CD4-positive, alpha-beta T cell (primary cell): Measurements from ENCODE around the gene KNL1. TPM values are rescaled to one million over a fixed set of nuclear protein-coding genes. Genes with fewer than 3 reads are reported as not detected.
"Not testable (repeated sequence)": the region's sequence is repeated elsewhere in the genome, so short reads cannot be mapped to it uniquely, and the experiment has no call there.

Experiments
- ATAC-seq: fragments of 200-7000 bp; cut with Tn5 transposase; one replicate; pipeline ENCODE4 v1.10.0; 2022; ENCODE audit warnings: mild to moderate bottlenecking; ENCODE audit not compliant: poor library complexity
- CTCF ChIA-PET: fragments of 350-600 bp; sonication (Branson Sonifier 250); formaldehyde crosslinking; loops from one replicate; lab custom pipeline; 2021; ENCODE audit warnings: antibody characterized with exemption, inconsistent platforms; lab: Charles Lee
- POLR2A ChIA-PET: fragments of 350-600 bp; sonication (Branson Sonifier 250); formaldehyde crosslinking; loops from one replicate; lab custom pipeline; 2021; ENCODE audit warnings: antibody characterized with exemption, inconsistent platforms; lab: Charles Lee
- DNase-seq, 14 experiments: peaks; one replicate each; pipeline ENCODE4 v3.0.0-alpha.2; 2013 to 2020; ENCODE audit warnings: mixed read lengths in 2 of 14
- H3K27ac ChIP-seq, 2 donors: one replicate each; pipeline versions ENCODE4 v1.5.1 to v1.7.0; 2013; ENCODE audit warnings: low read length in 2 of 2, low read depth in 1 of 2, mild to moderate bottlenecking in 1 of 2
- H3K27me3 ChIP-seq, 2 experiments: 1 replicate in 1 of 2; 2 replicates in 1 of 2; pipeline versions ENCODE4 v1.6.1 to v1.7.0; 2013; ENCODE audit warnings: low read length in 2 of 2, control low read depth in 1 of 2, mild to moderate bottlenecking in 1 of 2, moderate library complexity in 1 of 2; ENCODE audit not compliant: insufficient read depth in 2 of 2, control insufficient read depth in 1 of 2
- H3K36me3 ChIP-seq: one replicate; pipeline ENCODE4 v1.6.1; 2013; ENCODE audit warnings: low read length, control low read depth; ENCODE audit not compliant: insufficient read depth
- H3K4me1 ChIP-seq: one replicate; pipeline ENCODE4 v1.6.1; 2013; ENCODE audit warnings: low read length, control low read depth; ENCODE audit not compliant: insufficient read depth
- H3K4me3 ChIP-seq: one replicate; pipeline ENCODE4 v1.5.1; 2013; ENCODE audit warnings: mild to moderate bottlenecking, low read length, moderate library complexity
- H3K9me3 ChIP-seq, 2 experiments: 1 replicate in 1 of 2; 2 replicates in 1 of 2; pipeline versions ENCODE4 v1.6.1 to v1.7.0; 2013; ENCODE audit warnings: low read length in 2 of 2, mild to moderate bottlenecking in 2 of 2, control low read depth in 1 of 2, moderate library complexity in 1 of 2; ENCODE audit not compliant: control insufficient read depth in 1 of 2, insufficient read depth in 1 of 2
- H3K27ac Mint-ChIP-seq: one replicate; pipeline ENCODE4 v1.8.0; 2020; ENCODE audit warnings: mixed read lengths
- H3K27me3 Mint-ChIP-seq: one replicate; pipeline ENCODE4 v1.8.0; 2021; ENCODE audit warnings: mixed read lengths
- H3K36me3 Mint-ChIP-seq: one replicate; pipeline ENCODE4 v1.8.0; 2021; ENCODE audit warnings: low read depth, mixed read lengths
- H3K4me1 Mint-ChIP-seq: one replicate; pipeline ENCODE4 v1.8.0; 2021; ENCODE audit warnings: low read depth, mixed read lengths
- H3K4me3 Mint-ChIP-seq: one replicate; pipeline ENCODE4 v1.8.0; 2020; ENCODE audit warnings: mild to moderate bottlenecking, mixed read lengths
- H3K9me3 Mint-ChIP-seq: one replicate; pipeline ENCODE4 v1.8.0; 2020; ENCODE audit warnings: mixed read lengths
- CTCF ChIP-seq: fragments of 200-600 bp; IDR thresholded peaks from one replicate; pipeline ENCODE4 v1.8.0; 2022; ENCODE audit warnings: antibody characterized with exemption, mild to moderate bottlenecking
- intact Hi-C, 2 experiments: fragments of 100-400 bp; cut with DNase I in 1 of 2; cut with micrococcal nuclease in 1 of 2; formaldehyde crosslinking; loops; one replicate each; pipeline versions ENCODE4 v1.15.1 to v1.9.0; 2023 to 2025; cut with DNase I, micrococcal nuclease
- total RNA-seq, 174 experiments: library from RNA in 2 of 174; stranded (reverse) in 2 of 174; gene quantifications; one replicate each; pipeline ENCODE4 v1.2.3 and lab custom pipeline; 2021 to 2026

The KNL1 gene
- total RNA-seq, 2 experiments from 2014 or later: 0.59 to 0.69 TPM

DNA sequence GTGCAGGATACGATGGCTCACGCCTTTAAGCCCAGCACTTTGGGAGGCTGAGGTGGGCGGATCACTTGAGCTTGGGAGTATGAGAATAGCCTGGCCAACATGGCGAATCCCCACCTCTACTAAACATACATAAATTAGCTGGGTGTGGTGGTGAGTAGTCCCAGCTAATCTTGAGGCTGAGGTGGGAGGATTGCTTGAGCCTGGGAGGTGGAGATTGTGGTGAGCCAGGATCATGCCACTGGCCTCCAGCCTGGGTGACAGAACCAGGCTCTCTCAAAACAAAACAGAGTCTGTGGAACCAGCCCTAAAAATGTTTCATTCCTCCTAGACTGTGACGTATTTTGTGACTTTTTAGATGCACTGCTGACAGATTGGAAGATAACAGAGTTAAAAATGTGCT lies 66.6 kb downstream of the KNL1 start:
- Histone ChIP-seq H3K4me1 (no peaks in the 10 kb centered on the region), H3K36me3 (no peaks in the 10 kb centered on the region), H3K27ac (no peak overlapping the region), H3K4me3 (no peak overlapping the region), H3K27me3 (no peaks in the 10 kb centered on the region), H3K9me3 (no peaks in the 10 kb centered on the region)
- no peaks in the 10 kb centered on the region for H3K36me3 Mint-ChIP-seq
- H3K4me3 Mint-ChIP-seq: no peak overlapping the region
- no peaks in the 10 kb centered on the region for H3K4me1 Mint-ChIP-seq
- ChIA-PET CTCF (interaction anchor here (0.7 kb wide), 1 partner anchor 719 kb away, joined by 3 read pairs; no protein-coding TSS in a partner anchor), POLR2A (interaction anchor here (0.5 kb wide), 1 partner anchor 24 kb away, joined by 3 read pairs; no protein-coding TSS in a partner anchor)
- no peak for ATAC-seq
- no peaks in the 10 kb centered on the region for H3K9me3 Mint-ChIP-seq
- DNase-seq: no peak
- no peaks in the 10 kb centered on the region for H3K27me3 Mint-ChIP-seq
- intact Hi-C loops: no loop called here
- TF ChIP-seq CTCF: no peak
- H3K27ac Mint-ChIP-seq: no peak overlapping the region

GRCh38 chr15:40664909-40665308 lies 70.9 kb downstream of the KNL1 start:
- POLR2A ChIA-PET: interaction anchor here (1.2 kb wide), 1 partner anchor 15 kb away, joined by 3 read pairs; no protein-coding TSS in a partner anchor
- CTCF ChIA-PET: no interaction called here
- Mint-ChIP-seq H3K27ac (no peak overlapping the region), H3K9me3 (no peaks in the 10 kb centered on the region), H3K4me3 (no peak overlapping the region), H3K36me3 (no peaks in the 10 kb centered on the region), H3K4me1 (no peaks in the 10 kb centered on the region), H3K27me3 (no peaks in the 10 kb centered on the region)
- TF ChIP-seq CTCF: no peak
- intact Hi-C loops: no loop called here
- H3K4me1 ChIP-seq: no peaks in the 10 kb centered on the region
- H3K9me3 ChIP-seq: no peaks in the 10 kb centered on the region
- no peak overlapping the region for H3K27ac ChIP-seq
- no peaks in the 10 kb centered on the region for H3K27me3 ChIP-seq
- no peak for ATAC-seq
- no peaks in the 10 kb centered on the region for H3K36me3 ChIP-seq
- no peak for DNase-seq
- no peak overlapping the region for H3K4me3 ChIP-seq

DNA sequence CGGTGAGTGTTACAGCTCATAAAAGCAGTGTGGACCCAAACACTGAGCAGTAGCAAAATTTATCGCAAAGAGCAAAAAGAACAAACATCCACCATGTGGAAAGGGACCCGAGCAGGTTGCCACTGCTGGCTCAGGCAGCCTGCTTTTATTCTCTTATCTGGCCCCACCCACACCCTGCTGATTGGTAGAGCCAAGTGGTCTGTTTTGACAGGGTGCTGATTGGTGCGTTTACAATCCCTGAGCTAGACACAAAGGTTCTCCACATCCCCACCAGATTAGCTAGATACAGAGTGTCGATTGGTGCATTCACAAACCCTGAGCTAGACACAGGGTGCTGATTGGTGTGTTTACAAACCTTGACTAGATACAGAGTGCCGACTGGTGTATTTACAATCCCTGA lies 82.2 kb downstream of the KNL1 start:
- H3K9me3 Mint-ChIP-seq, H3K27ac Mint-ChIP-seq, DNase-seq, H3K36me3 ChIP-seq, POLR2A ChIA-PET, H3K4me1 ChIP-seq, H3K27me3 ChIP-seq, H3K4me3 Mint-ChIP-seq, H3K36me3 Mint-ChIP-seq, H3K27ac ChIP-seq, H3K4me1 Mint-ChIP-seq, H3K4me3 ChIP-seq, ATAC-seq, H3K27me3 Mint-ChIP-seq, H3K9me3 ChIP-seq: not testable (repeated sequence)
- CTCF ChIA-PET: interaction anchor here (1.3 kb wide), 1 partner anchor 106 kb away, joined by 6 read pairs; no protein-coding TSS in a partner anchor
- intact Hi-C loops: loop anchor here (5.0 kb wide), 3 partner anchors 79 to 216 kb away; partner anchors contain the start of gene VPS18 (in 1 of the 2)

DNA sequence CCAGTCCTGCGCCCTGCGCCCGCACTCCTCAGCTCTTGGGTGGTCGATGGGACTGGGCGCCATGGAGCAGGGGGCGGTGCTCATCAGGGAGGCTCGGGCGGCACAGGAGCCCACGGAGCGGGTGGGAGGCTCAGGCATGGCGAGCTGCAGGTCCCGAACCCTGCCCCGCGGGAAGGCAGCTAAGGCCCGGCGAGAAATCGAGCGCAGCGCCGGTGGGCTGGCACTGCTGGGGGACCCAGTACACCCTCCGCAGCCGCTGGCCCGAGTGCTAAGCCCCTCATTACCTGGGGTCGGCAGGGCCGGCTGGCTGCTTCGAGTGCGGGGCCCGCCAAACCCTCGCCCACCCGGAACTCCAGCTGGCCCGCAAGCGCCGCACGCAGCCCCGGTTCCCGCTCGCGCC lies 82.9 kb downstream of the KNL1 start:
- H3K36me3 Mint-ChIP-seq, H3K4me1 Mint-ChIP-seq, ATAC-seq, H3K27me3 Mint-ChIP-seq, H3K4me3 ChIP-seq, POLR2A ChIA-PET, H3K9me3 ChIP-seq, H3K4me3 Mint-ChIP-seq, H3K27me3 ChIP-seq, H3K9me3 Mint-ChIP-seq, H3K27ac ChIP-seq, H3K27ac Mint-ChIP-seq, H3K4me1 ChIP-seq, H3K36me3 ChIP-seq, DNase-seq: not testable (repeated sequence)
- intact Hi-C loops: loop anchor here (5.0 kb wide), 3 partner anchors 80 to 215 kb away; partner anchors contain the start of gene VPS18 (in 1 of the 2)
- CTCF ChIA-PET: interaction anchor here (3.0 kb wide), 1 partner anchor 106 kb away, joined by 15 read pairs; no protein-coding TSS in a partner anchor
